Kidney (tissue), 14 donors: ENCODE results near the gene IFNA2. TPM values are rescaled to one million over a fixed set of nuclear protein-coding genes. Genes with fewer than 3 reads are reported as not detected.

Experiments
- DNase-seq, 5 donors: peaks; one replicate each; pipeline ENCODE4 v3.0.0-alpha.2; 2013 to 2020
- FAIRE-seq: peaks from 2 replicates; lab custom pipeline; 2012; peaks lifted over from hg19 to GRCh38; lab: Jason Lieb, UNC
- H3K27ac ChIP-seq, 2 donors: one replicate each; pipeline ENCODE4 v1.7.0; 2013; ENCODE audit warnings: low read depth in 2 of 2, low read length in 2 of 2, inconsistent platforms in 1 of 2
- H3K27me3 ChIP-seq: one replicate; pipeline ENCODE4 v1.7.1; 2013; ENCODE audit warnings: low read length, inconsistent platforms; ENCODE audit not compliant: control insufficient read depth, insufficient read depth
- H3K36me3 ChIP-seq, 3 donors: one replicate each; pipeline versions ENCODE4 v1.7.0 to v1.7.1; 2013; ENCODE audit warnings: low read length in 3 of 3, control low read depth in 1 of 3, inconsistent platforms in 1 of 3; ENCODE audit not compliant: insufficient read depth in 3 of 3, control insufficient read depth in 2 of 3
- H3K4me1 ChIP-seq, 3 donors: one replicate each; pipeline versions ENCODE4 v1.7.0 to v1.7.1; 2013; ENCODE audit warnings: low read length in 3 of 3, inconsistent platforms in 1 of 3, low read depth in 1 of 3; ENCODE audit not compliant: control insufficient read depth in 2 of 3, insufficient read depth in 2 of 3
- H3K4me3 ChIP-seq, 3 donors: one replicate each; pipeline versions ENCODE4 v1.7.0 to v1.8.1; 2013; ENCODE audit warnings: low read length in 3 of 3, control low read depth in 1 of 3, inconsistent platforms in 1 of 3
- H3K9ac ChIP-seq, 3 donors: one replicate each; pipeline versions ENCODE4 v1.7.0 to v1.7.1; 2013; ENCODE audit warnings: low read length in 3 of 3, control low read depth in 1 of 3, inconsistent platforms in 1 of 3
- H3K9me3 ChIP-seq, 3 donors: one replicate each; pipeline versions ENCODE4 v1.7.0 to v1.7.1; 2013; ENCODE audit warnings: low read length in 3 of 3, control low read depth in 1 of 3, inconsistent platforms in 1 of 3; ENCODE audit not compliant: control insufficient read depth in 2 of 3, insufficient read depth in 1 of 3
- CTCF ChIP-seq: IDR thresholded peaks from 3 replicates; pipeline ENCODE4 v1.5.1; 2012; ENCODE audit warnings: mild to moderate bottlenecking, moderate library complexity, borderline replicate concordance; ENCODE audit not compliant: insufficient read depth; ENCODE audit errors: extremely low read depth
- intact Hi-C: fragments of 100-400 bp; cut with DNase I; formaldehyde crosslinking; loops from one replicate; pipeline ENCODE4 v1.11.1; 2022
- polyA plus RNA-seq: library from polyadenylated mRNA; stranded (reverse); fragments of 350-450 nt; fragmentation: Illumina TruSeq; extraction: RNeasy Lipid Tissue Mini Kit (QIAGEN cat#74804); gene quantifications from one replicate; pipeline ENCODE4 v1.2.3, GENCODE V29; 2014; ENCODE audit warnings: low read depth, low replicate concordance; ENCODE audit not compliant: insufficient read depth
- total RNA-seq: library from RNA; stranded (reverse); fragmentation: NEBNext Ultra II Directional; extraction: Animal tissue kit (Norgen Biotek cat#: 25700); gene quantifications from one replicate; pipeline ENCODE4 v1.2.1, GENCODE V29; 2021
- donor health status: control.
- donor health status: control.
- donor health status: control.
- donor health status: control.
- donor health status: control.
- donor health status: DM: yes; HTN: yes; CAD: no.
- donor health status: Normal renal cell carcinoma (clear cell type).

Gene IFNA2
- total and polyA plus RNA-seq, 2 donors from 2014 or later = not detected

- no peaks in the 10 kb centered on the region for H3K27me3 ChIP-seq
- H3K4me3 ChIP-seq = no peak overlapping the region
- FAIRE-seq = no peak
- peak; percentile 39 to 62 (median 44) for DNase-seq
- no peaks in the 10 kb centered on the region for H3K36me3 ChIP-seq
- no peaks in the 10 kb centered on the region for H3K9me3 ChIP-seq
- H3K27ac ChIP-seq = no peak overlapping the region
- intact Hi-C loops = no loop called here
- H3K9ac ChIP-seq = no peak overlapping the region
- TF ChIP-seq CTCF = no peak
- H3K4me1 ChIP-seq = peaks cover 0 to 4% (median 0%) of the 10 kb centered on the region in 3 donors
Observed at GRCh38 chr9:21402386-21403251, 17.4 kb upstream of the IFNA2 start.

GRCh38 chr9:21399956-21400355 lies 14.8 kb upstream of the IFNA2 start:
- DNase-seq = no peak
- intact Hi-C loops = no loop called here

GRCh38 chr9:21398955-21399489 lies 13.8 kb upstream of the IFNA2 start:
- peaks cover 0 to 6% (median 0%) of the 10 kb centered on the region in 3 donors for H3K4me1 ChIP-seq
- no peaks in the 10 kb centered on the region for H3K9me3 ChIP-seq
- FAIRE-seq = no peak
- TF ChIP-seq CTCF = no peak
- no peak overlapping the region for H3K9ac ChIP-seq
- H3K27ac ChIP-seq = no peak overlapping the region
- intact Hi-C loops = no loop called here
- H3K36me3 ChIP-seq = no peaks in the 10 kb centered on the region
- H3K4me3 ChIP-seq = no peak overlapping the region
- no peaks in the 10 kb centered on the region for H3K27me3 ChIP-seq
- no peak for DNase-seq

More at GRCh38 chr9:21399956-21400355, 14.8 kb upstream of the IFNA2 start:
- Histone ChIP-seq H3K4me3 (no peak overlapping the region), H3K9ac (no peak overlapping the region), H3K4me1 (peaks cover 0 to 6% (median 0%) of the 10 kb centered on the region in 3 donors), H3K9me3 (no peaks in the 10 kb centered on the region), H3K27me3 (no peaks in the 10 kb centered on the region), H3K27ac (no peak overlapping the region), H3K36me3 (no peaks in the 10 kb centered on the region)
- no peak for TF ChIP-seq CTCF
- FAIRE-seq = no peak
